Astrocyte of the cerebellum (primary cell): Measurements from ENCODE around the gene MPZL1.

Experiments
- DNase-seq: peaks from one replicate; pipeline ENCODE4 v3.0.0-alpha.2; 2011; ENCODE audit warnings: low read depth
- H3K4me3 ChIP-seq: 2 replicates; pipeline ENCODE4 v1.5.1; 2011; ENCODE audit warnings: mild to moderate bottlenecking, low read depth, low read length, moderate library complexity
- in situ Hi-C: cut with HindIII; loops from 2 replicates; pipeline ENCODE4 v1.10.0; 2017; ENCODE audit warnings: low sequenced_read_pairs
- TF ChIP-seq, protein P1 (sequence below): IDR thresholded peaks from 2 replicates; pipeline ENCODE4 v1.5.1; 2012; ENCODE audit warnings: low read length, low read depth, moderate library complexity, mild to moderate bottlenecking; ENCODE audit errors: missing control alignments

Gene MPZL1

DNA sequence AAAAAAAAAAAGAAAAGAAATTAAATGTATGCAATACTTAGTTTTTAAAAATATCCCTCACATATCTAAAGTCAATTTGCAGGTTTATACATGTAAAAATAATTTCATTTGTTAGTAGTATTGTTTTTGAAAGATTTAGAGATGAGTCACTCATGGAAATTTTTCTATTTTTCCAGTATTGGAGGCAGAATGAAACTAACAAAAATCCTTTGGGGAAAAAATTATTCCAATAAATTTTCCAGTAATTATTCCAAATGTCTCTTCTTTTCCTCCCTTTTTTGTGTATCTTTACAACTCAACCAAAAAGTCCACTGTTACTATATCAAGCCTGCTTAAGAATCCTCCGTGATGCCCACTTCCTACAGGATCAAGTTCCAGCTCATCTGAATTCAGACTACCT, 29.9 kb downstream of the MPZL1 start:
- no peak overlapping the region for H3K4me3 ChIP-seq
- TF ChIP-seq, protein P1, sequence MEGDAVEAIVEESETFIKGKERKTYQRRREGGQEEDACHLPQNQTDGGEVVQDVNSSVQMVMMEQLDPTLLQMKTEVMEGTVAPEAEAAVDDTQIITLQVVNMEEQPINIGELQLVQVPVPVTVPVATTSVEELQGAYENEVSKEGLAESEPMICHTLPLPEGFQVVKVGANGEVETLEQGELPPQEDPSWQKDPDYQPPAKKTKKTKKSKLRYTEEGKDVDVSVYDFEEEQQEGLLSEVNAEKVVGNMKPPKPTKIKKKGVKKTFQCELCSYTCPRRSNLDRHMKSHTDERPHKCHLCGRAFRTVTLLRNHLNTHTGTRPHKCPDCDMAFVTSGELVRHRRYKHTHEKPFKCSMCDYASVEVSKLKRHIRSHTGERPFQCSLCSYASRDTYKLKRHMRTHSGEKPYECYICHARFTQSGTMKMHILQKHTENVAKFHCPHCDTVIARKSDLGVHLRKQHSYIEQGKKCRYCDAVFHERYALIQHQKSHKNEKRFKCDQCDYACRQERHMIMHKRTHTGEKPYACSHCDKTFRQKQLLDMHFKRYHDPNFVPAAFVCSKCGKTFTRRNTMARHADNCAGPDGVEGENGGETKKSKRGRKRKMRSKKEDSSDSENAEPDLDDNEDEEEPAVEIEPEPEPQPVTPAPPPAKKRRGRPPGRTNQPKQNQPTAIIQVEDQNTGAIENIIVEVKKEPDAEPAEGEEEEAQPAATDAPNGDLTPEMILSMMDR, result no peak
- no peak for DNase-seq
- in situ Hi-C loops, result no loop called here

- DNase-seq, result no peak
- TF ChIP-seq, protein P1, result no peak
- no peak overlapping the region for H3K4me3 ChIP-seq
- in situ Hi-C loops, result no loop called here
Measured at GRCh38 chr1:167752219-167752985, 30.6 kb downstream of the MPZL1 start.

GRCh38 chr1:167755654-167756053, 33.9 kb downstream of the MPZL1 start:
- no peak overlapping the region for H3K4me3 ChIP-seq
- in situ Hi-C loops, result no loop called here
- TF ChIP-seq, protein P1, result no peak
- no peak for DNase-seq

GRCh38 chr1:167756730-167757405, 35.1 kb downstream of the MPZL1 start:
- TF ChIP-seq, protein P1, result no peak
- in situ Hi-C loops, result no loop called here
- no peak overlapping the region for H3K4me3 ChIP-seq
- no peak for DNase-seq

DNA sequence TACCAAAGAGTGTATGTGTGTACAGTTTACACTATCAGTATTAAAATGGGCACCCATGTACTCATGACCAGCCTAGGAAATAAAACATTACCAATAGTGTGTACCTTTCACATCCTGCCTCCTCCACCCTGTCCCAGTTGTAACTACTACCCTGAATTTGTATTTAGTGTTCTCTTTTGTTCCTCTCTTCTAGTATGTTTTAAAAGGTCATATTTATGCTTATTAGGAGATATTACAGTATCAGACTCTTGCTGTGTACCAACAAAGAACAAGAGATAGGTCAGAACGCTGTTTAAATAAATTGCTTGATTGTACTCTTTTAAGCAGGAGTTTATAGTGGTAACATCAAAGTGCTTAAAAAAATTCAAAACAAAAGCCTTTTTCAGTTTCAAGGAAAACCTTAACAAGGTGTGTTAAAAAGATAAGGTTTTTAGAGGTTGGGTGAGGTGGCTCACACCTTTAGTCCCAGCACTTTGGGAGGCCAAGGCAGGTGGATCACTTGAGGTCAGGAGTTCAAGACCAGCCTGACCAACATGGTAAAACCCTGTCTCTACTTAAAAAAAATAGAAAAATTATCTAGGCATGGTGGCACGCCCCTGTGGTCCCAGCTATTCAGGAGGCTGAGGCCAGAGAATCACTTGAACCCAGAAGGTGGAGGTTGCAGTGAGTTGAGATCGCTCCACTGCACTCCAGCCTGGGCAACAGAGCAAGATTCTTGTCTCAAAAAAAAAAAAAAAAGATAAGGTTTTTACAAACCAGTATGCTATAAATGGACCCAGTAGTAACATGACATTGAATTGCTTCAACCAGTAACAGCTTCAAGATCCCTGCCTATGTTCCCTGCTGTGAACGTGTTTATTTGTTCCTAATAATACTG, 35.9 kb downstream of the MPZL1 start:
- in situ Hi-C loops, result no loop called here
- DNase-seq, result no peak
- no peak overlapping the region for H3K4me3 ChIP-seq
- TF ChIP-seq, protein P1, result no peak

DNA sequence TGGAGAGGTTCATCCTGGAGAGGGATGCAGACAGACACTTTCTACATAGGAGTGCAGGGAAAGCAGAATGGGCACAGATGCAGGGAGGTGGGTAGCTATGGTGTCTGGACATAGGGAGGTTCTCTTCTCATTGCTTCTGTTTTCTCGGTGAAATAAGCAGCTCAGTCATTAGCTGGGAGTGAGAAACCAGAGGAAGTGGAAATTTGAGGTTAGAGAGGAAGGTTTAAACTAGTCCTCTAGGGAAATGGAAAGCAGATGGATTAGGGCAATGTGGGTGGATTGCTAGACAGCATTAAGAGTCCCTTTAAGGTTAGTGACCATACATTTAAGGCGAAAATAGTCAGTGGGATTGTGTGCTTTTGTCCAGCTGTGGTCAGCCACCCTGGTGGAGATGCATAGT, 39.6 kb downstream of the MPZL1 start:
- H3K4me3 ChIP-seq, result no peak overlapping the region
- in situ Hi-C loops, result no loop called here
- no peak for DNase-seq
- TF ChIP-seq, protein P1, result no peak
